OCI-LY1 (cell line): ENCODE results near the gene ATXN7L1.

Experiments
- EZH2 ChIP-seq: fragments of 200-600 bp; sonication (generic), shearing (Covaris generic); IDR thresholded peaks from 2 replicates; pipeline ENCODE4 v1.8.0; 2017; ENCODE audit warnings: borderline replicate concordance, mixed run types, mild to moderate bottlenecking, antibody characterized with exemption, low read length, moderate library complexity, mixed read lengths
- TF ChIP-seq, protein P1 (sequence below): fragments of 200-600 bp; sonication (generic), shearing (Covaris generic); IDR thresholded peaks from 2 replicates; pipeline ENCODE4 v1.5.1; 2017; ENCODE audit warnings: mild to moderate bottlenecking, antibody characterized with exemption, low read length, moderate library complexity, mixed read lengths

DNA sequence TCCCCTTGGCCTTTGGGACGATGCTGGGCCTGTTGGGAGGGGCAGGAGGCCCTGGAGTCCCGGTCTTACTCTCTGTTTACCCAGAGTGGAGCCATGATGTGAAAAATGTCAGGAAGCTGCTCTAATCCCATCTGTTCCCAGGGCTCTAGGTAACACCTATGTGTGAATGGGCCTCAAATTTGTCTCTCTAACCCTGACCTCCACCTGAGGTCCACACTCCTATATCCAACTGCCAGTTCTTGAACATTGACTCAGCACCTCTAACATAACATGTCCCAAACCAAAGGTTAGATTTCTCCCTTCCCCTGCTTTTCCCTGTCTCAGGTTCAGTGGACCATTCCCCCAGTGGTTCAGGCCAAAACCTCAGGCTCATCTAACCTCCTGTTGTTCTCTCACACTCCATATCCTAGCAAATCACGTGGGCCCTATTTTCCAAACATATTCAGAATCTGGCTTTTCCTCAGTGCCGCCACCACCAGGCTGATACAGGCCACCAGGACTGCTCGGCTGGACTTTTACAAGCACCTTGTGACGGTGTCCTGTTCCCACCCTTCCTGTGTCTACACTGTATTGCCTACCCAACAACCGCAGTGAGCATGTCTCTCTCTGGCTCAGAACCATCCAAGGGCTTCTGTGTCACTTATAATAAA is 130.6 kb downstream of the ATXN7L1 start:
- TF ChIP-seq, protein P1, sequence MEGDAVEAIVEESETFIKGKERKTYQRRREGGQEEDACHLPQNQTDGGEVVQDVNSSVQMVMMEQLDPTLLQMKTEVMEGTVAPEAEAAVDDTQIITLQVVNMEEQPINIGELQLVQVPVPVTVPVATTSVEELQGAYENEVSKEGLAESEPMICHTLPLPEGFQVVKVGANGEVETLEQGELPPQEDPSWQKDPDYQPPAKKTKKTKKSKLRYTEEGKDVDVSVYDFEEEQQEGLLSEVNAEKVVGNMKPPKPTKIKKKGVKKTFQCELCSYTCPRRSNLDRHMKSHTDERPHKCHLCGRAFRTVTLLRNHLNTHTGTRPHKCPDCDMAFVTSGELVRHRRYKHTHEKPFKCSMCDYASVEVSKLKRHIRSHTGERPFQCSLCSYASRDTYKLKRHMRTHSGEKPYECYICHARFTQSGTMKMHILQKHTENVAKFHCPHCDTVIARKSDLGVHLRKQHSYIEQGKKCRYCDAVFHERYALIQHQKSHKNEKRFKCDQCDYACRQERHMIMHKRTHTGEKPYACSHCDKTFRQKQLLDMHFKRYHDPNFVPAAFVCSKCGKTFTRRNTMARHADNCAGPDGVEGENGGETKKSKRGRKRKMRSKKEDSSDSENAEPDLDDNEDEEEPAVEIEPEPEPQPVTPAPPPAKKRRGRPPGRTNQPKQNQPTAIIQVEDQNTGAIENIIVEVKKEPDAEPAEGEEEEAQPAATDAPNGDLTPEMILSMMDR, result no peak
- TF ChIP-seq EZH2, result no peak
